ENCODE results near the gene POLD4.

- TF ChIP-seq POLR2A (IDR thresholded peaks at IDR 0.05) (no peak), CTCF (IDR thresholded peaks at IDR 0.05) (no peak)
These were observed 4.7 kb upstream of the POLD4 start for GRCh38 chr11:67357831-67358670.
